HFFc6 (cell line): ENCODE results near the gene DESI2. TPM values are rescaled to one million over a fixed set of nuclear protein-coding genes. Genes with fewer than 3 reads are reported as not detected.
"Not testable (repeated sequence)": the region's sequence is repeated elsewhere in the genome, so short reads cannot be mapped to it uniquely, and the experiment has no call there.

Source experiments
- DNase-seq: peaks from one replicate; pipeline ENCODE4 v3.0.0-alpha.2; 2018
- H3K27ac Mint-ChIP-seq: 2 replicates; pipeline ENCODE4 v1.8.0; 2020; ENCODE audit warnings: mild to moderate bottlenecking, mixed read lengths
- H3K27me3 Mint-ChIP-seq: 2 replicates; pipeline ENCODE4 v1.8.0; 2021; ENCODE audit warnings: mild to moderate bottlenecking, moderate library complexity, mixed read lengths; ENCODE audit not compliant: insufficient read depth
- H3K36me3 Mint-ChIP-seq: 2 replicates; pipeline ENCODE4 v1.8.0; 2021; ENCODE audit warnings: low read depth, mixed read lengths
- H3K4me1 Mint-ChIP-seq: 2 replicates; pipeline ENCODE4 v1.8.0; 2020; ENCODE audit warnings: low read depth, mixed read lengths
- H3K4me3 Mint-ChIP-seq: 2 replicates; pipeline ENCODE4 v1.8.0; 2020; ENCODE audit warnings: mild to moderate bottlenecking, moderate library complexity, mixed read lengths
- H3K9me3 Mint-ChIP-seq: 2 replicates; pipeline ENCODE4 v1.8.0; 2020; ENCODE audit warnings: mild to moderate bottlenecking, mixed read lengths
- CTCF ChIP-seq: fragments of 200-600 bp; sonication (generic); IDR thresholded peaks from 2 replicates; pipeline ENCODE4 v1.5.0; 2021; ENCODE audit warnings: antibody characterized with exemption, mild to moderate bottlenecking
- total RNA-seq, 6 experiments: library from RNA; stranded (reverse); fragmentation: NEBNext Ultra II Directional; extraction: Animal tissue kit (Norgen Biotek cat#: 25700); gene quantifications; 2 replicates in 1 of 6; 3 replicates in 5 of 6; pipeline ENCODE4 v1.2.3, GENCODE V29; 2021

Gene DESI2
- total RNA-seq, 6 experiments from 2014 or later, result 23.5 to 32.3 (median 28.0) TPM

DNA sequence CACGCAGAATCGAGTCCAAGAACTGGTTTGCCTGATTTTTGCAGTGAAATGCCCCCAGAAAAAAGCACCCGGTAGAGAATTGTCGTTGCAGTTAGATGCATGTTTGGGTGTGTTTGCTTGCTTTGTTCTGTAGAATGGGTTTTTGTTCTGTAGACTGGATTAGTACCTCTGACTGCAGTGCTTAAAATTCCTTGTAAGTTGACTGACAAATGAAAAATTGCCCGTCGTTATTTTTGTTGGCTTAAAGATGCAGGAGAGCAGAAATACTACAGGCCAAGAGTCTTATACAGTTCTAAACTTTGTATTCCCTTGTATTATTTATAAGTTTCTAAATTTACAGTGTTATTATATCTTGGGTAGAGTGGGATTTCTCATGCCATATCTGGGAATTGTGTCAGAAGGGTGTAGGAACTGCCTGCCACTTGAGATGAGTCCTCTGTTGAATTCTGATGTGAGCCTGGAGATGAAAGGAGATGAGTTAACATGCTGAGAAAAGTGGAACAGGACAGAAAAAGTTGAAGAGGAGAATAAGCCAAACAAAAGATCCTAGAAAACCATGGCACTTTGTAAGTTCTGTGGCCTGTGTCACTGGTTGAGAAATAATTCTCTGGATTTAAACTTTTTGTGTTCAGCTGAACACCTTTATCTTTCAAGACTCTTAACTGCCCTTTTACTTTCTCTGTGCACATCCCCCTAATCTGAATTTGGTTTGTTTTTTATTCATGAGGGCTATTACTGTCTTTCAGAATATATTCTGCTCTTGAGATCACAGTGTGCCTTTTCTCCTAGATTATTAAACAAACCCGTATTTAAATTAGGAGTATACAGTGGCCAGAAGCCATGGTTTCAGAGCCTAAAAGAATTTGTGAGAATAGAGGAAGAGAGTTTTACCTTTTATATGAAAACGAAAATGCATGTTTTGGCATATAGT lies 1.4 kb downstream of the DESI2 start:
- Mint-ChIP-seq H3K4me1 (peaks cover 9% of the 10 kb centered on the region), H3K27ac (no peak overlapping the region), H3K36me3 (peaks cover 13% of the 10 kb centered on the region), H3K9me3 (no peaks in the 10 kb centered on the region), H3K27me3 (peaks cover 1% of the 10 kb centered on the region; the same call in 1 of the 2 replicates), H3K4me3 (no peak overlapping the region)
- TF ChIP-seq CTCF, result no peak
- DNase-seq, result peak; percentile 9

GRCh38 chr1:244655186-244655585 lies 2.3 kb downstream of the DESI2 start:
- Mint-ChIP-seq H3K9me3 (no peaks in the 10 kb centered on the region), H3K36me3 (peaks cover 21% of the 10 kb centered on the region), H3K4me3 (no peak overlapping the region), H3K4me1 (peaks cover 9% of the 10 kb centered on the region), H3K27me3 (peaks cover 1% of the 10 kb centered on the region; the same call in 1 of the 2 replicates), H3K27ac (no peak overlapping the region)
- no peak for TF ChIP-seq CTCF
- no peak for DNase-seq

GRCh38 chr1:244657421-244657820 lies 4.5 kb downstream of the DESI2 start:
- TF ChIP-seq CTCF, result no peak
- Mint-ChIP-seq H3K4me3 (no peak overlapping the region), H3K27me3 (no peaks in the 10 kb centered on the region), H3K9me3 (no peaks in the 10 kb centered on the region), H3K4me1 (peaks cover 5% of the 10 kb centered on the region), H3K27ac (no peak overlapping the region), H3K36me3 (peaks cover 30% of the 10 kb centered on the region)
- DNase-seq, result no peak

DNA sequence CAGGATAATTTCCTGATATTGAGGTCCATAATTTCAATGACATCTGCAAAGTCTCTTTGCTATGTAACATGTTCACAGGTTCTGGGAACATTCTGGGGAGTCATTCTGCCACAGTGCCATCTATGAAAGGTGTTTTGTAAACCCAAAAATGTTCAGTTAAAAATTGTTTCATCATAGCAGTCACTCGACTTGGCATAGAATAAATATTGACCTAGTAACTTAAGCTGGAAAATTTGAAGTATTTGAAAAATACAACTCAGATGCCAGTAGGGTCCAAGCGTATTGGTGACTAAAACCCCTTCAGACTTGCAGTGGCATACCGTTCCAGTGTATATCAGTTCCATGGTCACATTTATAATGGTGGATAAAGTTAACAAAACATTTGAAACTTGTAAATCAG lies 6.8 kb downstream of the DESI2 start:
- no peak for TF ChIP-seq CTCF
- H3K36me3 Mint-ChIP-seq, result peaks cover 30% of the 10 kb centered on the region
- no peak overlapping the region for H3K4me3 Mint-ChIP-seq
- no peak overlapping the region for H3K27ac Mint-ChIP-seq
- no peak for DNase-seq
- no peaks in the 10 kb centered on the region for H3K9me3 Mint-ChIP-seq
- H3K4me1 Mint-ChIP-seq, result peaks cover 8% of the 10 kb centered on the region; the same call in 1 of the 2 replicates
- no peaks in the 10 kb centered on the region for H3K27me3 Mint-ChIP-seq

DNA sequence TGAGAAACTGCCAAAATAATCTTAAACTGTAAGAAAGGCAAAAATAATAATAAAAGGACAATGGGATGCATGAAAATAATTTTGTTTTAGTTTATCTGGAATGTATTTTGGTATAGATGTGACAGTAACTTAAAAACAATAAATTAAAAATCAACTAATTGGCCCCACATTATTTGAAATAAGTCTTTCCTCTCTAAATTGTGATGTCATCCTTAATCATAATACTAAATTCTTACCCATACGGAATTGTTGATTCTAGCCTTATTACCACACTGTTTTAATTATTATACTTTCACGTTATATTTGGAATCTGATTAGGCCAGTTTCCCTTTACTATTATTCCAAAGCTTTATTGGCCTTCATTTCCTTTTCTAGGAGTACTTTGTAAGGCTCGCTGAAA lies 7.7 kb downstream of the DESI2 start:
- no peak for DNase-seq
- H3K36me3 Mint-ChIP-seq, result peaks cover 30% of the 10 kb centered on the region
- peaks cover 8% of the 10 kb centered on the region; the same call in 1 of the 2 replicates for H3K4me1 Mint-ChIP-seq
- no peak overlapping the region for H3K27ac Mint-ChIP-seq
- no peak overlapping the region for H3K4me3 Mint-ChIP-seq
- H3K9me3 Mint-ChIP-seq, result no peaks in the 10 kb centered on the region
- TF ChIP-seq CTCF, result no peak
- H3K27me3 Mint-ChIP-seq, result no peaks in the 10 kb centered on the region

DNA sequence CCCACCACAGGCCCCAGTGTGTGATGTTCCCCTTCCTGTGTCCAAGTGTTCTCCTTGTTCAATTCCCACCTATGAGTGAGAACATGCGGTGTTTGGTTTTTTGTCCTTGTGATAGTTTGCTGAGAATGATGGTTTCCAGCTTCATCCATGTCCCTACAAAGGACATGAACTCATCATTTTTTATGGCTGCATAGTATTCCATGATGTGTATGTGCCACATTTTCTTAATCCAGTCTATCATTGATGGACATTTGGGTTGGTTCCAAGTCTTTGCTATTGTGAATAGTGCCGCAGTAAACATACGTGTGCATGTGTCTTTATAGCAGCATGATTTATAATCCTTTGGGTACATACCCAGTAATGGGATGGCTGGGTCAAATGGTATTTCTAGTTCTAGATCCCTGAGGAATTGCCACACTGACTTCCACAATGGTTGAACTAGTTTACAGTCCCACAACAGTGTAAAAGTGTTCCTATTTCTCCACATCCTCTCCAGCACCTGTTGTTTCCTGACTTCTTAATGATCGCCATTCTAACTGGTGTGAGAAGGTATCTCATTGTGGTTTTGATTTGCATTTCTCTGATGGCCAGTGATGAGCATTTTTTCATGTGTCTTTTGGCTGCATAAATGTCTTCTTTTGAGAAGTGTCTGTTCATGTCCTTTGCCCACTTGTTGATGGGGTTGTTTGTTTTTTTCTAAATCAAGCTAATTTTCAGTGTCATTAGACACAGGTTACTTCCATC lies 8.8 kb downstream of the DESI2 start:
- not testable (repeated sequence) for H3K9me3 Mint-ChIP-seq, H3K27ac Mint-ChIP-seq, H3K4me1 Mint-ChIP-seq, H3K4me3 Mint-ChIP-seq, H3K27me3 Mint-ChIP-seq, DNase-seq
- peaks cover 30% of the 10 kb centered on the region for H3K36me3 Mint-ChIP-seq
